PC-9 (cell line): ENCODE measurements around the gene PRSS1.

Experiments used
- CTCF ChIP-seq: fragments of 200-600 bp; sonication (generic); conservative IDR thresholded peaks from 2 replicates; pipeline ENCODE4 v1.6.1; 2017; ENCODE audit warnings: mixed run types, antibody characterized with exemption, mild to moderate bottlenecking, moderate library complexity
- EZH2 ChIP-seq: fragments of 200-600 bp; sonication (generic); IDR thresholded peaks from 2 replicates; pipeline ENCODE4 v1.8.0; 2017; ENCODE audit warnings: antibody characterized with exemption, low read depth

GRCh38 chr7:142750321-142750938 lies 1.2 kb downstream of the PRSS1 start:
- TF ChIP-seq CTCF (no peak), EZH2 (no peak)
